GM19023 (cell line): ENCODE results near the gene CLNK.
A peak's percentile ranks its signal among the peaks of the same experiment; 100 is the strongest.

Source experiments
- ATAC-seq: cut with Tn5 transposase; IDR thresholded peaks from one replicate; pipeline ENCODE4 v1.9.1; 2021; ENCODE audit warnings: mild to moderate bottlenecking, moderate library complexity; ENCODE audit not compliant: unreplicated experiment

CLNK gene

GRCh38 chr4:10684631-10685030 lies at the start of gene CLNK:
TSS of gene CLNK (minus strand) at chr4:10684768. CDS start at chr4:10667869, 16,899 bp downstream.
- ATAC-seq: peak; percentile 83

- no peak for ATAC-seq
Measured at GRCh38 chr4:10733481-10734062, 49.0 kb upstream of the CLNK start.

- no peak for ATAC-seq
Measured at GRCh38 chr4:10732914-10733415, 48.4 kb upstream of the CLNK start.

GRCh38 chr4:10732235-10732913 lies 47.8 kb upstream of the CLNK start:
- no peak for ATAC-seq

- ATAC-seq: no peak
Measured at GRCh38 chr4:10731690-10732089, 47.1 kb upstream of the CLNK start.

GRCh38 chr4:10731162-10731561 lies 46.6 kb upstream of the CLNK start:
- no peak for ATAC-seq

GRCh38 chr4:10730590-10730989 lies 46.0 kb upstream of the CLNK start:
- ATAC-seq: peak; percentile 52

GRCh38 chr4:10730019-10730418 lies 45.5 kb upstream of the CLNK start:
- peak; percentile 38 for ATAC-seq

GRCh38 chr4:10729366-10729765 lies 44.8 kb upstream of the CLNK start:
- no peak for ATAC-seq

- ATAC-seq: no peak
Measured at GRCh38 chr4:10728016-10728415, 43.4 kb upstream of the CLNK start.

- ATAC-seq: no peak
Measured at GRCh38 chr4:10727140-10727880, 42.7 kb upstream of the CLNK start.

- ATAC-seq: peak; percentile 85
Measured at GRCh38 chr4:10722957-10723356, 38.4 kb upstream of the CLNK start.

- no peak for ATAC-seq
Measured at GRCh38 chr4:10721616-10722015, 37.0 kb upstream of the CLNK start.

- no peak for ATAC-seq
Measured at GRCh38 chr4:10716163-10716562, 31.6 kb upstream of the CLNK start.

GRCh38 chr4:10715696-10716095 lies 31.1 kb upstream of the CLNK start:
- no peak for ATAC-seq

GRCh38 chr4:10715135-10715534 lies 30.6 kb upstream of the CLNK start:
- ATAC-seq: no peak

GRCh38 chr4:10713591-10713990 lies 29.0 kb upstream of the CLNK start:
- ATAC-seq: no peak

GRCh38 chr4:10706236-10706635 lies 21.7 kb upstream of the CLNK start:
- no peak for ATAC-seq

GRCh38 chr4:10704430-10704810 lies 19.9 kb upstream of the CLNK start:
- ATAC-seq: no peak

- ATAC-seq: no peak
Measured at GRCh38 chr4:10703766-10704429, 19.3 kb upstream of the CLNK start.

GRCh38 chr4:10703156-10703555 lies 18.6 kb upstream of the CLNK start:
- no peak for ATAC-seq
